A549 treated with GW870086 at 1 μM for 4 hours (cell line): ENCODE results near the gene JAML. TPM values are rescaled to one million over a fixed set of nuclear protein-coding genes. Genes with fewer than 3 reads are reported as not detected.

ENCODE experiments used
- total RNA-seq: library from RNA; stranded (reverse); fragments of 200-300 nt; extraction: Qiagen RNA extraction; gene quantifications from 5 replicates; pipeline ENCODE4 v1.2.3, GENCODE V29; 2022; ENCODE audit warnings: low read depth

JAML gene
- not detected in 5 replicates for total RNA-seq

GRCh38 chr11:118224511-118225188, at the start of gene JAML:
JAML (minus strand) TSS chr11:118225011; CDS start chr11:118214866, 10,145 bp downstream.

DNA sequence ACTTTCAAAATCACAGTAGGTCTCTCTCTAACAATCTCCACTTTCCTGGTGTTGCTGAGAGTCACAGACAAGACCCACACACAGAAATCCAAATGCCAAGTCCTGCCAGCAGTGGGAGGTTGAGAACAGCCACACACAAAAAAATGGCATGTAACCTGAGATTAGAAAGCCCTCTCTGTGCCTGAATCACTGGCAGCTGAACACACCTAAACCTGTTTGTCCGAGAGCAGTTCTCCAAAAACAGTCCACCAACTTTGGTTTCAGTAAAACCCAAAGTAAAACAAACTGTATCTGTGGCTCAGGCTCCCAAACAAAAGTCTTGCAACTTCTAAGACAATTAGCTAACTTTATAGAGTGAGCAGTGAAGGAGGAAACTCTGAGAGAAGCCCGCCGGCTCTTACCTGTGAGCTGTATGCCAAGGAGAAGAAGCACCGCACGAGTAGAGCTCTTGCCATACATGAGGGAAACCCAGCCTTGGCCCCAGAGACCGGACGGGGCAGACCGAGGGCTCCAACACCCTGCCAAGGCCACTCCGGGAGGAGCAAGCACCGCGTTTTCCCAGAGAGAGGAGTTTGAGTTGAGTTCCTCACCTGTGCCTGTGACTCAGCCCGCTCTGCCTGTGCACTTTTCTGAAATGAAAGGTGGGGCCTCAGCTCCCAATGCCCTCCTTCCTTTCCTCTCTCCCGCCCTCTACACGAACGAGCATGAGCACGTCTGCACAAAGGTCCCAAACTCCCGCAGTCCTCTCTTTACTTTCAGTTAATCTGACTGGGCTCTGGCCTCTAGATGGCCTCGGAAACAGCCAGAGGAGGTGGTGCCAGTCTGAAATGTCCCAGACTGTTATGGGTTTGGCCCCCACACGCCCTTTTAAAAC, 39.1 kb upstream of the JAML start, which contains the start of gene MPZL2:
MPZL2 (minus strand) TSS at position 603 of the 874 bp plus-strand sequence; CDS start at position 459, 144 bp downstream.

DNA sequence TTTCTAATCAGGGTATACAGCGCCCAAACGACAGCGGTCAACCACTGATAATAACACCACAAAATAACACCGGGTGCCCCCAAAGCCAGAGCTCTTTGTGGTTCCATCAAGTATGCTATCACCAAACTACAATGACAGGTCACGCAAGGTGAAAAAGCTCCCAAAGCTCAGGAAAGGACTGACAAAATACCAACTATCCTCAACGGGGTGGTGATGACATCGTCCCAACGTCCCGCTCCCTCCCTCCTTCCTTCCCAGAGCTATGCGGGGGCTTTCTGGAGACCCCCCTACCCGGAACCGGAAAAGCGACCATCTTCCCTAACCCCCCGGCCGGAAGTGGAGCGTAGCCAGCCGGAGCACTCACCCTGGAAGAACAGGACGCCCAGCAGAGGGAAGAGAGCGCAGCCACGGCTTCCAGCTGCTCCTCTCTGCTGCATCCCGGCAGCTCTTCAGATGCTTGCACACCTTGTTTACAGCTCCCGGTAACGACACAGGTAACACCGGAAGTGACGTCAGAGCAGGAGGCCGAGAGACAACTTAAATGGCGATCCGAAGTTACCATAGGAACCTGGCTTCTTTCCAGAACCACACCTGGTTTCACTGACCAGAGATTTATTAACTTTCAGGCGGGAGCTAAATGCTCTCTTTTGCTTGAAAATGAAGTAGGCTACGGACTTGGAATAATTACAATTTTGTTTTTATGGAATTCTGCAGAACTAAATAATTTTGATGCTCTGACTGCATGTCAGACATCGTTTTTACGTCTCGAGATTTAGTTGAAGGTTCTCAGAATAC, 27.2 kb upstream of the JAML start, which contains the start of gene MPZL3:
MPZL3 (minus strand) TSS at position 508 of the 795 bp plus-strand sequence; CDS start at position 437, 71 bp downstream.

GRCh38 chr11:118175993-118176777, 48.6 kb downstream of the JAML start, which contains the start of gene SCN2B:
SCN2B (minus strand) TSS chr11:118176639; CDS start chr11:118176431, 208 bp downstream.

DNA sequence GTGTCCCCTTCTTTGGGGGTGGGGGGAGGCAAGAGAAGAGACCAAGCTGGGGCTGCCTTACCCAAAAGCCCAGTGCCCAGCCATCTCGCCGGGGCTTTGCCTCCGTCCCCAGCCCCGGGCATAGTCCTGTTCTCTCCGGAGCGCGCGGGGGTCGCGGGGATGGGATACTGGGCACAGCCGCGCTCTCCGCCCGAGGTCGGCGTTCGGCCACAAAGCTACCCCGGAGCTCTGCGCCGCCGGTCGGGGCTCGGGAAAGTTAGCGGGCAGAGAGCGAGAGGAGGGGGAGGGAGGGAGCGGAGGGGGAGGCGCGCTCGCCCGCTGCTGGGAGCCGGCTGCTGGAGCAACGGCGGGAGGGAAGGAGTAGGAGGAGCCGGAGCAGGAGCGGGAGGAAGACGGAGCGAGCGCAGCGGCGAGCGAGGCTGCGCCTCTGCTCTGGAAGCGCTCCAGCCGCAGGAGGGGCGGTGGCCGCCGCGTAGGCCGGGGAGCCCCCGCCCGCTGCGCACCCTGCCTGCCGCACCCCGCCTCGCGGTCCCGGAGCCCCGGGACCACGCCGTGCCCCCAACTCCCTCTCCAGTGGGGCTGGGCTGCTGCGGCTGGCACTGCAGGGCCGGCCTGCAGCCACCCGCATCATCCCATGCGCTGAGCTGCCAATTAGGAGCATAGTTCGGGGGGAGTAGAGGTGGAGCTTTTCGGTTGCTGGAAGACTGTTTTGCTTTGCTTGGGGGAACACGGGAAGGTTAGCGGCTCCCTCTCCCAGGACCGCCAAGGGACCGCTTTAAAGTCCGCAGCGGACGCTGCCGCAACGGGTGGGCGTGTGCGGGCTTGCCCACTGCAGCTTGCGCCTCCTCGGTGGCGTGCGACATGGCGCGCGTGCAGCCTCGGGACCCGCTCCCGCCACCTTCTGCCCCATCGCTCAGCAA, 72.0 kb downstream of the JAML start, which contains the start of gene SCN4B:
SCN4B (minus strand) TSS at position 272 of the 920 bp plus-strand sequence; CDS start at position 122, 150 bp downstream.

Other genes starting within 250 kb of the JAML start
- 0.05 to 0.14 TPM (median 0.09 TPM) in 4 of 5 replicates, not detected in the other for gene IL10RA, start 238.6 kb downstream of the JAML start, total RNA-seq
- not detected in 5 replicates for gene TMPRSS4, start 147.9 kb downstream of the JAML start, total RNA-seq
- not detected in 5 replicates for gene SMIM35, start 138.0 kb downstream of the JAML start, total RNA-seq
- gene SCN4B, start 72.2 kb downstream of the JAML start, total RNA-seq = 0.02 to 0.11 TPM (median 0.03 TPM) in 3 of 5 replicates, not detected in the others
- not detected in 5 replicates for gene SCN2B, start 48.4 kb downstream of the JAML start, total RNA-seq
- gene MPZL3, start 27.4 kb upstream of the JAML start, total RNA-seq = 0.19 to 0.50 TPM (median 0.31 TPM) in 5 replicates
- 0.07 to 0.09 TPM in 2 of 5 replicates, not detected in the others for gene MPZL2, start 39.3 kb upstream of the JAML start, total RNA-seq
- not detected in 5 replicates for gene CD3E, start 79.7 kb upstream of the JAML start, total RNA-seq
- gene CD3D, start 117.7 kb upstream of the JAML start, total RNA-seq = not detected in 5 replicates
- not detected in 5 replicates for gene CD3G, start 119.3 kb upstream of the JAML start, total RNA-seq
- 8.0 to 11.4 TPM (median 9.9 TPM) in 5 replicates for gene UBE4A, start 134.6 kb upstream of the JAML start, total RNA-seq
- 168 to 215 TPM (median 195 TPM) in 5 replicates for gene ATP5MG, start 176.6 kb upstream of the JAML start, total RNA-seq
- 7.9 to 13.1 TPM (median 12.6 TPM) in 5 replicates for gene KMT2A, start 211.5 kb upstream of the JAML start, total RNA-seq